Thyroid gland (tissue), 4 donors: Measurements from ENCODE around the gene SH2D6. TPM values are rescaled to one million over a fixed set of nuclear protein-coding genes. Genes with fewer than 3 reads are reported as not detected.
A peak's percentile ranks its signal among the peaks of the same experiment; 100 is the strongest.

ENCODE experiments used
- DNase-seq, 2 donors: peaks; one replicate each; pipeline ENCODE4 v3.0.0-alpha.2; 2019
- H3K27ac ChIP-seq, 3 donors: fragments of 200-600 bp; sonication (generic); 1 replicate in 2 of 3; 2 replicates in 1 of 3; pipeline ENCODE4 v1.5.1; 2016 to 2019; ENCODE audit warnings: mild to moderate bottlenecking in 1 of 3, moderate library complexity in 1 of 3
- H3K27me3 ChIP-seq: fragments of 200-600 bp; sonication (generic); one replicate; pipeline ENCODE4 v1.5.1; 2019
- H3K36me3 ChIP-seq, 2 donors: fragments of 200-600 bp; sonication (generic); one replicate each; pipeline ENCODE4 v1.5.1; 2016 to 2019
- H3K4me1 ChIP-seq, 2 donors: fragments of 200-600 bp; sonication (generic); one replicate each; pipeline ENCODE4 v1.5.1; 2017 to 2019
- H3K4me3 ChIP-seq, 3 donors: fragments of 200-600 bp; sonication (generic); replicated peaks in 1 of 3; 1 replicate in 2 of 3; 2 replicates in 1 of 3; pipeline ENCODE4 v1.5.1; 2016; ENCODE audit warnings: mild to moderate bottlenecking in 1 of 3
- H3K9me3 ChIP-seq: fragments of 200-600 bp; sonication (generic); one replicate; pipeline ENCODE4 v1.5.1; 2017
- POLR2A ChIP-seq, 2 donors: fragments of 450-650 bp; IDR thresholded peaks; one replicate each; pipeline ENCODE4 v1.6.1; 2017; ENCODE audit warnings: antibody characterized with exemption in 2 of 2, mild to moderate bottlenecking in 2 of 2, moderate library complexity in 1 of 2
- WGBS, 2 donors: methylation state at CpG; one replicate each; pipeline ENCODE4 v1.1.5; 2017; 5-methylcytosine and 5-hydroxymethylcytosine counted together
- intact Hi-C: fragments of 100-400 bp; cut with DNase I; formaldehyde crosslinking; loops from one replicate; pipeline ENCODE4 v1.15.1; 2023
- total RNA-seq, 4 donors: library from RNA; depleted of rRNA; stranded (reverse); fragments of >200 nt; gene quantifications; one replicate each; pipeline ENCODE4 v1.2.3, GENCODE V29; 2016
- TF ChIP-seq, protein P1 (sequence below), 6 experiments: fragments of 200-600 bp in 3 of 6; fragments of 450-650 bp in 3 of 6; sonication (generic) in 3 of 6; IDR thresholded peaks; one replicate each; pipeline ENCODE4 v1.5.1; 2016 to 2019; ENCODE audit warnings: antibody characterized with exemption in 6 of 6, mild to moderate bottlenecking in 2 of 6, inconsistent platforms in 1 of 6, moderate library complexity in 1 of 6

SH2D6 gene
- total RNA-seq, 4 donors from 2014 or later = 1.6 to 9.0 (median 4.1) TPM

DNA sequence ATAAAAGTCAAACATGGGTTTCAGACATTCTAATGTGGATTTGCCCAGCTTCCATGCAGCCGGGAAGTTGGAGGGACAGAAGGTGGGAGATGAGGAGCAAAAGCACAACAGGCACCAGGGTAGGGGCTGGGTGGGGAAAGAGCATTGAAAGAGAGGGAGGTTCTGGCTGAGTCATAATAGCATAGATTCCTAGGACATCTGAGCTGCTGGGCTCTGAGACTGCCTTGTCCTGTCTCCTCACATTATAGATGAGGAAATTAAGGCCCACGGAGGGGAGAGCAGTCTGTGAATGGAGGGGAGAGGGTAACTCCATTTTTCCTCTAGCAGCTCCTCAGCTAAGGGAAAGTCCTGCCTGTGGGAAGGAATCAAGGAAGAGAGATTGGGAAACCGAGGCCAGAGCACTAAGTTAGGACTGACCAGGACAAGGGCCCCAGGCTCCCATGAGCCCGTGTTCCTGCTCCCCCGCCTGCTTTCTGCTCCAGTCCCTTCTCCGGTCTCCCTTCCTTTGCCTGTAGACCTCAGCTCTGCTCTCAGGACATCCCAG is 26.2 kb downstream of the SH2D6 start:
- Histone ChIP-seq H3K4me1 (peaks cover 12 to 31% of the 10 kb centered on the region in 2 donors), H3K9me3 (no peaks in the 10 kb centered on the region), H3K27me3 (no peaks in the 10 kb centered on the region), H3K36me3 (no peaks in the 10 kb centered on the region), H3K4me3 (no peak overlapping the region), H3K27ac (peak overlapping the region; percentile 36 to 70 (median 65))
- TF ChIP-seq, protein P1, sequence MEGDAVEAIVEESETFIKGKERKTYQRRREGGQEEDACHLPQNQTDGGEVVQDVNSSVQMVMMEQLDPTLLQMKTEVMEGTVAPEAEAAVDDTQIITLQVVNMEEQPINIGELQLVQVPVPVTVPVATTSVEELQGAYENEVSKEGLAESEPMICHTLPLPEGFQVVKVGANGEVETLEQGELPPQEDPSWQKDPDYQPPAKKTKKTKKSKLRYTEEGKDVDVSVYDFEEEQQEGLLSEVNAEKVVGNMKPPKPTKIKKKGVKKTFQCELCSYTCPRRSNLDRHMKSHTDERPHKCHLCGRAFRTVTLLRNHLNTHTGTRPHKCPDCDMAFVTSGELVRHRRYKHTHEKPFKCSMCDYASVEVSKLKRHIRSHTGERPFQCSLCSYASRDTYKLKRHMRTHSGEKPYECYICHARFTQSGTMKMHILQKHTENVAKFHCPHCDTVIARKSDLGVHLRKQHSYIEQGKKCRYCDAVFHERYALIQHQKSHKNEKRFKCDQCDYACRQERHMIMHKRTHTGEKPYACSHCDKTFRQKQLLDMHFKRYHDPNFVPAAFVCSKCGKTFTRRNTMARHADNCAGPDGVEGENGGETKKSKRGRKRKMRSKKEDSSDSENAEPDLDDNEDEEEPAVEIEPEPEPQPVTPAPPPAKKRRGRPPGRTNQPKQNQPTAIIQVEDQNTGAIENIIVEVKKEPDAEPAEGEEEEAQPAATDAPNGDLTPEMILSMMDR (IDR thresholded peaks at IDR 0.05) = no peak
- no peak for TF ChIP-seq POLR2A (IDR thresholded peaks at IDR 0.05)
- 84 to 93% methylated on average over 6 of the region's 6 CpGs for WGBS, 2 donors
- intact Hi-C loops = no loop called here
- no peak for DNase-seq

DNA sequence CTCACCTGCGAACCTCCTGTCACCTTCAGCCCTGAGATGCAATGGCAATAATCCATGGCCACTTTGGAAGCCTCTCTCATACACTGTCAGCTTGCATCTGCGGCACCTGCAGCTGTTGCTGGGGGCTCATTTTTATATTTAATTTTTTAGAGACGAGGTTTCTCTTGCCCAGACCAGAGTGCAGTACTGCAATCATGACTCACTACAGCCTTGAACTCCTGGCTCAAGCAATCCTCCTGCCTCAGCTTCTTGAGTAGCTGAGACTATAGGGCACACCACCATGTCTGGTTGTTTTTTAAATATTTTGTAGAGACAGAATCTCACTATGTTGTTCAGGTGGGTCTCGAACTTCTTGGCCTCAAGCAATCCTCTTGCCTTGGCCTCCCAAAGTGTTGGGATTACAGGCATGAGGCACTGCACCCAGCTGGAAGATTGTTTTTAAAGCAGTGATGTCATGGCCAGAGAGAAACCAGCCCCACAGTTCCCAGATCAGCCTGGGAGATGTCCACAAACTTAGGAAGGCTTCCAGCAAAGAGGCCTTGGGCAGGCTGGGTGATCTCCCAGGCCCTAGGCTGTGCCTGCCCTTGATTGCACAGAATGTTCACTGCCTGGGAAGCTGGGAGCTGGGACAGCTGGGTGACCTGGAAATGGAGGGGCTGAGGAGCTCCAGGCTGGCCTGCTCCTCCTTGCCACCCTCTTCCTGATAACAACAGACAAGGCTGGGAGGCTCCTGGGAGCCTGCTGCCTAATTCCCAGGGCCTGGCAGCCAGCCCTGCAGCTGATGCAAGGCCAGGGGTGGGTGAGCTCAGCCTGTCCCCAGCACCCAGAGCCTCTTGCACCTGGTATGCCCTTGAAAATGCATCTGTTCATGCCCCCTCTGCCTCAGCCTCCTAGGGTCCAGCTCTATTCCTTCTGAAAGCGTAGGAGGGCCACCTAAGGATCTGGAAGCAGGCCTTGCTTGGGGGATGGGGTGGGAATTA is 27.1 kb downstream of the SH2D6 start:
- H3K27me3 ChIP-seq = no peaks in the 10 kb centered on the region
- H3K4me3 ChIP-seq = no peak overlapping the region
- intact Hi-C loops = no loop called here
- WGBS, 2 donors = 92 to 95% methylated on average over 5 of the region's 5 CpGs
- peak overlapping the region; percentile 65 to 72 (median 70) for H3K27ac ChIP-seq
- no peaks in the 10 kb centered on the region for H3K9me3 ChIP-seq
- peaks cover 7 to 22% of the 10 kb centered on the region in 2 donors for H3K4me1 ChIP-seq
- H3K36me3 ChIP-seq = no peaks in the 10 kb centered on the region
- TF ChIP-seq, protein P1 (IDR thresholded peaks at IDR 0.05) = no peak
- TF ChIP-seq POLR2A (IDR thresholded peaks at IDR 0.05) = no peak
- DNase-seq = peak; percentile 72 to 79

DNA sequence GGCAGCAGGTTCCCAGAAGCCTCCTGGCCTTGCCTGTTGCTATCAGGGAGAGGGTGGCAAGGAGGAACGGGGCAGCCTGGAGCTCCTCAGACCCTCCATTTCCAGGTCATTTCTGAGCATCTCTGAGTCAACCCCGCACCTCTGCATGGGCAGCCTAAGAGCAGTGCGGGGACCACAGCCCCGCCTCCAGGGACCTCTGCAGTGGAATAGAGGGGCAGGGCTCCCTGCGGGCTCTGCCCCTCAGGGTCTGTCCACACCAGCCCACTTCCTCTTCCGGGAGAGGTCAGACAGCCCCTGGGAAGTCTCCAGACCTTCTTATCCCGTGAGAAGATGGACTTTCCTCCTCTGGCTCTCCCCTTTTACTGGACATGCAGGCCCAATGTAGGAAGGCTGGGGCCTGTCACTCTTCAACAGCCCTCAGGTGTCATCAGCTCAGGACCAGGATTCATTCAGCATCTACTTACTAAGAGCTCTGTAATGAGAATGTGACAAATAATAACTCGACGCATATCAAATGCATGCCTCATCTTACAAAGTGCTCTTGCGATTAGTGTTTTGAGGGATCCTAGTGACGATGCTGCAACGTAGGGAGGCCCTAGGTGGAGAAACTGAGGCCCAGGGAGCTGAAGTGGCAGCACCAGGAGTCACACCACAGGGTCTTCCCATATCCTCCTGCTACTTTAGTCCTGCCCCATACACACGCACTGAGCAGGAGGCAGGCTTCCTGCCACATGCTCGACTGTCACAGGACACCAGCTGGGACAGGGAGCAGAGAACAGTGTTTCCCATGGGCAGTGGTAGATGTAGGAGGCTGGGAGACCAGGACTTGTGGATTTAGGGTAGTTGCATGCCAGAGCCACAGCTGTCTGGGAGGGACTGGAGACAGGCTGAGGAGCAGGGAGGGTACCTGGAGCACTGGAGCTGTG is 28.0 kb downstream of the SH2D6 start:
- TF ChIP-seq, protein P1 (IDR thresholded peaks at IDR 0.05) = no peak
- TF ChIP-seq POLR2A (IDR thresholded peaks at IDR 0.05) = no peak
- Histone ChIP-seq H3K9me3 (no peaks in the 10 kb centered on the region), H3K36me3 (no peaks in the 10 kb centered on the region), H3K27ac (peak overlapping the region; percentile 65 to 72 (median 70)), H3K4me3 (no peak overlapping the region), H3K27me3 (no peaks in the 10 kb centered on the region), H3K4me1 (peaks cover 7 to 16% of the 10 kb centered on the region in 2 donors)
- WGBS, 2 donors = 69 to 82% methylated on average over 10 to 14 of the region's 14 CpGs
- no peak for DNase-seq
- intact Hi-C loops = no loop called here

DNA sequence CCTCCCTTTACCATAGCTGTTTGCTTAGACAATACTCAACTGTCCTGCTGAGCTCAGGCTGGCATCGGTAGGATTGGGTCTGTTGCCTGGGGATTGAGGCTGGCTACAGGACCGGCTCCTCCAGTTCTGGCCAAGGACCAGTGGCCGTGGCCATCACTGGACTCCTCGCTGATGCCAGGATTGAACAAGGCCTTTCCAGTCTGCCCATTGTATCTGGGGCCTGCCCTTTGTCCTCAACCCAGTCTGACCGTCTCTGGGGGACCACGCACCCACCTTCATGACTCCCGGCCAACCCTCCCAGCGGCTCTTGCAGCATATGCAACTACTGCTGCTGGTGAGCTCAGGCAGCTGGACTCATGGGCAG is 28.7 kb downstream of the SH2D6 start:
- Histone ChIP-seq H3K36me3 (no peaks in the 10 kb centered on the region), H3K4me3 (no peak overlapping the region), H3K4me1 (peaks cover 7 to 11% of the 10 kb centered on the region in 2 donors), H3K27me3 (no peaks in the 10 kb centered on the region), H3K9me3 (no peaks in the 10 kb centered on the region), H3K27ac (peak overlapping the region in 1 of 3 donors; percentile 49)
- TF ChIP-seq POLR2A (IDR thresholded peaks at IDR 0.05) = no peak
- TF ChIP-seq, protein P1 (IDR thresholded peaks at IDR 0.05) = no peak
- intact Hi-C loops = no loop called here
- DNase-seq = no peak
- WGBS, 2 donors = 90 to 91% methylated on average over 6 of the region's 8 CpGs
